B cell (primary cell): ENCODE results near the gene MVD. TPM values are rescaled to one million over a fixed set of nuclear protein-coding genes. Genes with fewer than 3 reads are reported as not detected.

ENCODE experiments used
- ATAC-seq: fragments of 200-7000 bp; cut with Tn5 transposase; one replicate; pipeline ENCODE4 v1.10.0; 2021; ENCODE audit warnings: low read depth, mild to moderate bottlenecking, moderate number of reproducible peaks, moderate library complexity
- CTCF ChIA-PET: fragments of 350-600 bp; sonication (Branson Sonifier 250); formaldehyde crosslinking; loops from one replicate; lab custom pipeline; 2021; ENCODE audit warnings: antibody characterized with exemption, inconsistent platforms; lab: Charles Lee
- POLR2A ChIA-PET: fragments of 350-600 bp; sonication (Branson Sonifier 250); formaldehyde crosslinking; loops from one replicate; lab custom pipeline; 2021; ENCODE audit warnings: antibody characterized with exemption; lab: Charles Lee
- DNase-seq: peaks from one replicate; pipeline ENCODE4 v3.0.0; 2013
- H2AFZ ChIP-seq: 2 replicates; pipeline ENCODE4 v1.6.1; 2012; ENCODE audit warnings: mild to moderate bottlenecking, low read depth, low read length; ENCODE audit not compliant: insufficient read depth, poor library complexity, severe bottlenecking
- H3K27ac ChIP-seq, 2 donors: 1 replicate in 1 of 2; 2 replicates in 1 of 2; pipeline ENCODE4 v1.5.1; 2012 to 2013; ENCODE audit warnings: low read length in 2 of 2, mild to moderate bottlenecking in 2 of 2, moderate library complexity in 1 of 2
- H3K27me3 ChIP-seq, 4 experiments: fragments of 200-600 bp in 1 of 4; sonication (generic) in 1 of 4; replicated peaks in 1 of 4; 1 replicate in 2 of 4; 2 replicates in 2 of 4; pipeline versions ENCODE4 v1.6.1 to v1.7.0; 2013 to 2016; ENCODE audit warnings: low read length in 3 of 4, mild to moderate bottlenecking in 2 of 4, mixed read lengths in 1 of 4, moderate library complexity in 1 of 4; ENCODE audit not compliant: insufficient read depth in 4 of 4, control insufficient read depth in 3 of 4; ENCODE audit errors: control extremely low read depth in 1 of 4
- H3K36me3 ChIP-seq, 2 experiments: replicated peaks in 1 of 2; 1 replicate in 1 of 2; 2 replicates in 1 of 2; pipeline versions ENCODE4 v1.6.1 to v1.7.1; 2013; ENCODE audit warnings: low read length in 1 of 2; ENCODE audit not compliant: insufficient read depth in 2 of 2, control insufficient read depth in 1 of 2; ENCODE audit errors: control extremely low read depth in 1 of 2, extremely low read depth in 1 of 2
- H3K4me1 ChIP-seq, 2 donors: fragments of 200-600 bp in 1 of 2; sonication (generic) in 1 of 2; 1 replicate in 1 of 2; 2 replicates in 1 of 2; pipeline versions ENCODE4 v1.5.1 to v1.6.1; 2013 to 2017; ENCODE audit warnings: low read length in 2 of 2; ENCODE audit not compliant: control insufficient read depth in 2 of 2, insufficient read depth in 2 of 2
- H3K4me2 ChIP-seq: replicated peaks from 2 replicates; pipeline ENCODE3; 2012; ENCODE audit warnings: mild to moderate bottlenecking, low read depth, low read length; ENCODE audit not compliant: poor library complexity, severe bottlenecking
- H3K4me3 ChIP-seq, 5 experiments: fragments of 200-600 bp in 1 of 5; sonication (generic) in 1 of 5; 1 replicate in 3 of 5; 2 replicates in 2 of 5; pipeline versions ENCODE4 v1.5.1 to v1.7.0; 2011 to 2016; ENCODE audit warnings: low read length in 4 of 5, mild to moderate bottlenecking in 4 of 5, low read depth in 2 of 5, control low read depth in 1 of 5, moderate library complexity in 1 of 5; ENCODE audit not compliant: insufficient read depth in 1 of 5; ENCODE audit errors: control extremely low read depth in 1 of 5, extremely low read depth in 1 of 5
- H3K79me2 ChIP-seq: fragments of 200-600 bp; sonication (generic); one replicate; pipeline ENCODE4 v1.6.0; 2016; ENCODE audit warnings: low read length; ENCODE audit not compliant: control insufficient read depth, insufficient read depth
- H3K9ac ChIP-seq: fragments of 200-600 bp; sonication (generic); 2 replicates; pipeline ENCODE4 v1.6.1; 2017; ENCODE audit warnings: mild to moderate bottlenecking, low read length, moderate library complexity
- H3K9me3 ChIP-seq, 3 donors: one replicate each; pipeline versions ENCODE4 v1.6.1 to v1.7.1; 2013; ENCODE audit warnings: low read length in 2 of 3; ENCODE audit not compliant: control insufficient read depth in 2 of 3, insufficient read depth in 1 of 3; ENCODE audit errors: control extremely low read depth in 1 of 3
- H4K20me1 ChIP-seq: 2 replicates; pipeline ENCODE4 v1.6.0; 2012; ENCODE audit warnings: mild to moderate bottlenecking, low read length; ENCODE audit not compliant: insufficient read depth, control insufficient read depth, poor library complexity, severe bottlenecking
- H3K27ac Mint-ChIP-seq: one replicate; pipeline ENCODE4 v1.8.0; 2021; ENCODE audit warnings: mixed read lengths
- H3K27me3 Mint-ChIP-seq: one replicate; pipeline ENCODE4 v1.8.0; 2021; ENCODE audit warnings: mixed read lengths
- H3K4me1 Mint-ChIP-seq: one replicate; pipeline ENCODE4 v1.8.0; 2021; ENCODE audit warnings: mixed read lengths
- H3K4me3 Mint-ChIP-seq: one replicate; pipeline ENCODE4 v1.8.0; 2021; ENCODE audit warnings: mixed read lengths
- H3K9me3 Mint-ChIP-seq: one replicate; pipeline ENCODE4 v1.8.0; 2022; ENCODE audit warnings: mixed read lengths; ENCODE audit not compliant: insufficient read depth
- EZH2 ChIP-seq: IDR thresholded peaks from 2 replicates; pipeline ENCODE4 v1.6.1; 2012; ENCODE audit warnings: borderline replicate concordance, low read depth, mild to moderate bottlenecking, moderate library complexity, low read length; ENCODE audit not compliant: insufficient read depth, poor library complexity, severe bottlenecking
- WGBS: methylation state at CpG from one replicate; pipeline ENCODE4 v1.1.5; 2013; ENCODE audit warnings: missing lambda C conversion rate; ENCODE audit not compliant: insufficient coverage; 5-methylcytosine and 5-hydroxymethylcytosine counted together
- intact Hi-C: fragments of 100-400 bp; cut with micrococcal nuclease; formaldehyde crosslinking; loops from one replicate; pipeline ENCODE4 v1.10.0; 2022
- polyA plus RNA-seq: library from polyadenylated mRNA; depleted of rRNA; stranded (reverse); fragments of >200 nt; gene quantifications from 2 replicates; pipeline ENCODE4 v1.2.3, GENCODE V29; 2012
- total RNA-seq, 2 donors: library from RNA; stranded (reverse); fragments of 120-200 nt in 1 of 2; gene quantifications; 1 replicate in 1 of 2; 2 replicates in 1 of 2; pipeline versions ENCODE4 v1.2.3 to v1.2.4, GENCODE V29; 2013 to 2022
- TF ChIP-seq, protein P1 (sequence below): fragments of 200-600 bp; IDR thresholded peaks from one replicate; pipeline ENCODE4 v1.8.0; 2022; ENCODE audit warnings: antibody characterized with exemption, mild to moderate bottlenecking

Gene MVD
- total and polyA plus RNA-seq, 2 donors (not counting 1 experiment from before 2014, with no cell fraction given), result 40.9 to 95.4 TPM

DNA sequence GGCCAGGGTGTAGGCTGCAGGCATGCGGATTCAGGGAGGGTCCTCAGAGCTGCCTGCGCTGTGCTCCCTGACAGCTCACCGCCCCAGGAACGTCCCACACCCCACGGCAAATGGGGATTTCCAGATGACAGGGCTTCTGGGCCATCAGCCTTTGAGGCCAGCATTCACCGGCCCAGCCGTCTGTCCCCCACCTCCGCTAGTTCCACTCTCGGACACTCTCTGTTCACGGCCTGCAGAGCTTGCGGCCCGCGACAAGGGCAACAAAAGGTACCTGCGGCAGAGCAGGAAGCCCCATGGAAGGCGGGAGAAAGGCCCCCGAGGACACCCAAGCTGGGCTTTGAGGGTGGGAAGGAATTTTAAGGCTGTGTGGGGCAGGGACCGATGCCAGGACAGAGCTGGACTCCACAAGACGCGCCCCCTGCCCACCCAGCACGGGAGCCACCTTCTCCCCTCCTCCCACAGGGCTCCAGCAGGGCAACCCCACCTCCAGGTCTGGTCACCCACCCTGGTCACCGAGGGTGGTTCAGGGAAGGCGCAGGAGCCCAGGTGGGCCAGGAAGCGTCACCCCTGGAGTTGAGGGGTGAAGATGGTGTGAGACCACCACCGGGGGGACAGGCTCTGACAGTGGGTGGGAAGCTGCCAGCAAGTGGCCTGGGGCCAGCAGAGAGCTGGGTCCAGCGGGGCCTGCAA lies 6.5 kb downstream of the MVD start:
- POLR2A ChIA-PET, result interaction anchor here (0.7 kb wide), 1 partner anchor 65 kb away, joined by 5 read pairs; no protein-coding TSS in a partner anchor
- H3K9me3 ChIP-seq, result no peaks in the 10 kb centered on the region
- H3K4me3 ChIP-seq, result no peak overlapping the region
- H3K4me2 ChIP-seq, result no peak overlapping the region
- intact Hi-C loops, result no loop called here
- DNase-seq, result no peak
- ATAC-seq, result no peak
- WGBS, result 83% methylated on average over 16 of the region's 25 CpGs
- Mint-ChIP-seq H3K4me1 (peaks cover 21% of the 10 kb centered on the region), H3K9me3 (no peaks in the 10 kb centered on the region), H3K27ac (no peak overlapping the region), H3K4me3 (no peak overlapping the region), H3K27me3 (no peaks in the 10 kb centered on the region)
- peaks cover 45% of the 10 kb centered on the region for H3K79me2 ChIP-seq
- CTCF ChIA-PET, result no interaction called here
- no peak overlapping the region for H2AFZ ChIP-seq
- TF ChIP-seq, protein P1, sequence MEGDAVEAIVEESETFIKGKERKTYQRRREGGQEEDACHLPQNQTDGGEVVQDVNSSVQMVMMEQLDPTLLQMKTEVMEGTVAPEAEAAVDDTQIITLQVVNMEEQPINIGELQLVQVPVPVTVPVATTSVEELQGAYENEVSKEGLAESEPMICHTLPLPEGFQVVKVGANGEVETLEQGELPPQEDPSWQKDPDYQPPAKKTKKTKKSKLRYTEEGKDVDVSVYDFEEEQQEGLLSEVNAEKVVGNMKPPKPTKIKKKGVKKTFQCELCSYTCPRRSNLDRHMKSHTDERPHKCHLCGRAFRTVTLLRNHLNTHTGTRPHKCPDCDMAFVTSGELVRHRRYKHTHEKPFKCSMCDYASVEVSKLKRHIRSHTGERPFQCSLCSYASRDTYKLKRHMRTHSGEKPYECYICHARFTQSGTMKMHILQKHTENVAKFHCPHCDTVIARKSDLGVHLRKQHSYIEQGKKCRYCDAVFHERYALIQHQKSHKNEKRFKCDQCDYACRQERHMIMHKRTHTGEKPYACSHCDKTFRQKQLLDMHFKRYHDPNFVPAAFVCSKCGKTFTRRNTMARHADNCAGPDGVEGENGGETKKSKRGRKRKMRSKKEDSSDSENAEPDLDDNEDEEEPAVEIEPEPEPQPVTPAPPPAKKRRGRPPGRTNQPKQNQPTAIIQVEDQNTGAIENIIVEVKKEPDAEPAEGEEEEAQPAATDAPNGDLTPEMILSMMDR, result no peak
- no peak for TF ChIP-seq EZH2
- H3K9ac ChIP-seq, result no peak overlapping the region
- peaks cover 0 to 18% of the 10 kb centered on the region in 2 experiments for H3K36me3 ChIP-seq
- peaks cover 16 to 28% of the 10 kb centered on the region in 2 donors for H3K4me1 ChIP-seq
- no peak overlapping the region for H3K27ac ChIP-seq
- no peaks in the 10 kb centered on the region for H4K20me1 ChIP-seq
- H3K27me3 ChIP-seq, result no peaks in the 10 kb centered on the region

DNA sequence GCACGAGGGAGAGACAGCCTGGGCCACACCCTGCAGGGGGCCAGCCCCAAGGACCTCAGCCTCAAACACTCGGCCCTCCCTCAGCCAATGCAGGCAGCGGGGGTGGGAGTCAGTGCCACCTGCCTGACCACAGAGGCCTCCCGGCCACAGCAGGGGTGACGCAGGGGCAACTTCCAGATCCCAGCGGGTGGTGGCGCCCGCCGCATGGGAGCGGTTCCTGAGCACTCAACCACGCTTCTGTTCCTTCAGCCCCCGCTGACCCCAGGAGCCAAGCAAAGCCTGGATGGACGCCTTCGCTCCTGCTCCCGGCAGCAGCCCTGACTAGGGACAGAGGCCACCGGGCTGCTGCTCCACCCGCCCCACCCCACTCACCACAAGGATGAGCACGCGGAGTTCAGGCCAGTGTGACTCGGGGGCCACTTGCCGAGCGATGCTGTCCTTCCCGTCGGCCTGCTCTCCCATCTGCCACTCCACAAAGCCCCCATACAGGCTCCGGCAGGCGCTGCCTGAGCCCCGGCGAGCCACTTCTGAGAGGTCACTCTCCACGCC lies 7.1 kb downstream of the MVD start:
- H3K9ac ChIP-seq, result no peak overlapping the region
- no peak overlapping the region for H3K4me3 Mint-ChIP-seq
- DNase-seq (no peak), ATAC-seq (no peak)
- ChIA-PET CTCF (no interaction called here), POLR2A (no interaction called here)
- peaks cover 5% of the 10 kb centered on the region for H4K20me1 ChIP-seq
- no peaks in the 10 kb centered on the region for H3K27me3 Mint-ChIP-seq
- peaks cover 20% of the 10 kb centered on the region for H3K4me1 Mint-ChIP-seq
- H3K4me2 ChIP-seq, result no peak overlapping the region
- H3K27me3 ChIP-seq, result no peaks in the 10 kb centered on the region
- no peaks in the 10 kb centered on the region for H3K9me3 Mint-ChIP-seq
- intact Hi-C loops, result no loop called here
- peaks cover 12 to 25% of the 10 kb centered on the region in 2 donors for H3K4me1 ChIP-seq
- H3K4me3 ChIP-seq, result no peak overlapping the region
- no peak overlapping the region for H3K27ac ChIP-seq
- peaks cover 0 to 18% of the 10 kb centered on the region in 2 experiments for H3K36me3 ChIP-seq
- H3K27ac Mint-ChIP-seq, result no peak overlapping the region
- H3K79me2 ChIP-seq, result peaks cover 51% of the 10 kb centered on the region
- no peak overlapping the region for H2AFZ ChIP-seq
- H3K9me3 ChIP-seq, result no peaks in the 10 kb centered on the region
- WGBS, result 94% methylated on average over 29 of the region's 29 CpGs
- no peak for TF ChIP-seq EZH2
- TF ChIP-seq, protein P1, result no peak
